Measurements from ENCODE around the gene DHX35. TPM values are rescaled to one million over a fixed set of nuclear protein-coding genes. Genes with fewer than 3 reads are reported as not detected.

Gene DHX35
- total and polyA plus RNA-seq, 2 of the 4 experiments (the other 2 are of a cell fraction), result 9.1 to 13.5 TPM

DNA sequence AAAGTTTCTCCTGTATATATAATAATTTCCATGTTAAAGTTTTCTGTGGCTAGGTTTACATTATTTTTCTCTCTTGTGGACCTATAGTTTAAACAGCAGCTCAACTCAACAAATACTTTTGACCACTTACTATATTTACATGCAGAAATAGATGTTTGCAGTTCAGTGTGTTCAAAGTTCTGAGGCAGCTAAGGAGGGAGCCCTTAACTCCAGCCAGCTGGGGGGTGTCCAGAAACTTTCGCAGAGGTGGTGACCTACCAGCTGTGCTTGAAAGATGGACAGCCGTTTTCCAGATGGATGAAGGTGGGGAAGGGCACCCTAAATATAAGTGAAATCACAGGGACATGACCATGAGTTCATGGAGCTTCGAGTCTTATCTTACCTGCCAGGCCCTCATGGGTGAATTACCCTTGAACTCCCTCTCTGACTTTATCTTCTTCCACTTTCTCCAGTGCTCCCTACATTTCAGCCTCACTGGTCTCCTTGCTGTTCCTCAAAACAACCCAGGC is 33.4 kb downstream of the DHX35 start:
- Histone ChIP-seq H3K79me1 (ENCODE audit: low read depth in 1 of 2, low read length in 2 of 2) (peaks cover 0 to 22% of the 10 kb centered on the region in 2 experiments; a peak in 2 of 4 replicates), H2BK120ac (ENCODE audit: low read depth, low read length) (no peak overlapping the region), H3K56ac (ENCODE audit: extremely low read depth, insufficient read depth, low read length) (no peak overlapping the region), H3K4me2 (ENCODE audit: low read depth, low read length) (no peak overlapping the region), H3K27me3 (ENCODE audit: control insufficient read depth, insufficient read depth, low read length) (no peaks in the 10 kb centered on the region), H3K18ac (ENCODE audit: low read depth, low read length) (no peak overlapping the region), H2BK5ac (ENCODE audit: low read depth, low read length, poor library complexity, severe bottlenecking) (no peak overlapping the region), H3K23ac (ENCODE audit: low read depth, low read length) (no peak overlapping the region), H3K4ac (ENCODE audit: low read depth, low read length) (no peak overlapping the region), H3K36me3 (ENCODE audit: control insufficient read depth, insufficient read depth, low read length) (peaks cover 32% of the 10 kb centered on the region), H3K9me3 (ENCODE audit: control insufficient read depth, insufficient read depth, low read length) (no peaks in the 10 kb centered on the region), H3K4me1 (ENCODE audit: control insufficient read depth, insufficient read depth, low read length) (no peaks in the 10 kb centered on the region), H3K14ac (replicated peaks; ENCODE audit: low read depth, low read length) (no peak overlapping the region), H3K9me1 (ENCODE audit: insufficient read depth, low read length) (peaks cover 16% of the 10 kb centered on the region), H2AK5ac (ENCODE audit: low read depth, low read length) (no peak overlapping the region), H2BK20ac (ENCODE audit: low read depth, low read length) (no peak overlapping the region), H2AFZ (replicated peaks; ENCODE audit: low read length, poor library complexity) (no peak overlapping the region), H4K5ac (ENCODE audit: low read depth, low read length) (no peak overlapping the region), H4K91ac (ENCODE audit: insufficient read depth, low read depth, low read length) (no peak overlapping the region), H4K8ac (ENCODE audit: low read depth in 2 of 2, low read length in 2 of 2) (no peak overlapping the region), H3K9ac (ENCODE audit: low read depth, low read length) (no peak overlapping the region), H2BK15ac (ENCODE audit: low read depth, low read length) (no peak overlapping the region), H4K20me1 (ENCODE audit: insufficient read depth, low read length) (no peaks in the 10 kb centered on the region), H2AK9ac (replicated peaks; ENCODE audit: low read depth, low read length, poor library complexity) (no peak overlapping the region), H3K4me3 (ENCODE audit: insufficient read depth, low read depth, low read length) (no peak overlapping the region), H3K27ac (ENCODE audit: insufficient read depth, low read length) (no peak overlapping the region)
- dilution Hi-C loops (cut with HindIII; ENCODE audit: low sequenced_read_pairs, unreplicated experiment) (no loop called here), intact Hi-C loops (cut with micrococcal nuclease) (no loop called here), in situ Hi-C loops (cut with MboI; ENCODE audit: low sequenced_read_pairs) (no loop called here)
- TF ChIP-seq FOS (IDR thresholded peaks at IDR 0.05; ENCODE audit: low read depth, low read length), result no peak
- TF ChIP-seq SMC3 (IDR thresholded peaks at IDR 0.05; ENCODE audit: low read depth, low read length), result no peak
- TF ChIP-seq RAD21 (IDR thresholded peaks at IDR 0.05; ENCODE audit: low read length), result no peak
- no peak for TF ChIP-seq NFE2L2 (IDR thresholded peaks at IDR 0.05; ENCODE audit: low read depth, low read length)
- no peak for TF ChIP-seq RCOR1 (IDR thresholded peaks at IDR 0.05; ENCODE audit: insufficient replicate concordance, low read length)
- TF ChIP-seq CHD1 (IDR thresholded peaks at IDR 0.05; ENCODE audit: low read depth, low read length), result no peak
- no peak for TF ChIP-seq POLR2A (IDR thresholded peaks at IDR 0.05; ENCODE audit: low read depth, low read length)
- no peak for TF ChIP-seq CEBPB (IDR thresholded peaks at IDR 0.05; ENCODE audit: low read depth, low read length)
- TF ChIP-seq MAZ (IDR thresholded peaks at IDR 0.05; ENCODE audit: borderline replicate concordance, low read depth, low read length), result no peak
- TF ChIP-seq MAFK (IDR thresholded peaks at IDR 0.05; ENCODE audit: low read depth, low read length), result no peak
- TF ChIP-seq, protein P1, sequence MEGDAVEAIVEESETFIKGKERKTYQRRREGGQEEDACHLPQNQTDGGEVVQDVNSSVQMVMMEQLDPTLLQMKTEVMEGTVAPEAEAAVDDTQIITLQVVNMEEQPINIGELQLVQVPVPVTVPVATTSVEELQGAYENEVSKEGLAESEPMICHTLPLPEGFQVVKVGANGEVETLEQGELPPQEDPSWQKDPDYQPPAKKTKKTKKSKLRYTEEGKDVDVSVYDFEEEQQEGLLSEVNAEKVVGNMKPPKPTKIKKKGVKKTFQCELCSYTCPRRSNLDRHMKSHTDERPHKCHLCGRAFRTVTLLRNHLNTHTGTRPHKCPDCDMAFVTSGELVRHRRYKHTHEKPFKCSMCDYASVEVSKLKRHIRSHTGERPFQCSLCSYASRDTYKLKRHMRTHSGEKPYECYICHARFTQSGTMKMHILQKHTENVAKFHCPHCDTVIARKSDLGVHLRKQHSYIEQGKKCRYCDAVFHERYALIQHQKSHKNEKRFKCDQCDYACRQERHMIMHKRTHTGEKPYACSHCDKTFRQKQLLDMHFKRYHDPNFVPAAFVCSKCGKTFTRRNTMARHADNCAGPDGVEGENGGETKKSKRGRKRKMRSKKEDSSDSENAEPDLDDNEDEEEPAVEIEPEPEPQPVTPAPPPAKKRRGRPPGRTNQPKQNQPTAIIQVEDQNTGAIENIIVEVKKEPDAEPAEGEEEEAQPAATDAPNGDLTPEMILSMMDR (conservative IDR thresholded peaks at IDR 0.05; ENCODE audit: low read depth, low read length), result no peak
- TF ChIP-seq RFX5 (IDR thresholded peaks at IDR 0.05; ENCODE audit: low read depth, low read length), result no peak
- TF ChIP-seq, protein P2, sequence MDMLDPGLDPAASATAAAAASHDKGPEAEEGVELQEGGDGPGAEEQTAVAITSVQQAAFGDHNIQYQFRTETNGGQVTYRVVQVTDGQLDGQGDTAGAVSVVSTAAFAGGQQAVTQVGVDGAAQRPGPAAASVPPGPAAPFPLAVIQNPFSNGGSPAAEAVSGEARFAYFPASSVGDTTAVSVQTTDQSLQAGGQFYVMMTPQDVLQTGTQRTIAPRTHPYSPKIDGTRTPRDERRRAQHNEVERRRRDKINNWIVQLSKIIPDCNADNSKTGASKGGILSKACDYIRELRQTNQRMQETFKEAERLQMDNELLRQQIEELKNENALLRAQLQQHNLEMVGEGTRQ (IDR thresholded peaks at IDR 0.05; ENCODE audit: low read depth, low read length), result no peak
- TF ChIP-seq BHLHE40 (IDR thresholded peaks at IDR 0.05; ENCODE audit: low read depth, low read length), result no peak
- ATAC-seq (ENCODE audit: low read depth) (no peak), DNase-seq (no peak)
- WGBS, 2 experiments (ENCODE audit: extremely low coverage in 2 of 2, insufficient read length in 1 of 2), result no CpG with 5 or more reads among the region's 3 CpGs
- CTCF ChIA-PET, result interaction anchor here (0.6 to 1.2 kb wide), 3 partner anchors 8 to 362 kb away, joined by 3 to 4 read pairs (median 3); no protein-coding TSS in a partner anchor
- no TSS peak for BruUV-seq (replicated peaks)
- POLR2A ChIA-PET (ENCODE audit: unreplicated experiment), result no interaction called here

All from IMR-90 (cell line).